ENCODE data around the gene DCLRE1B. TPM values are rescaled to one million over a fixed set of nuclear protein-coding genes. Genes with fewer than 3 reads are reported as not detected.

DCLRE1B gene
- total and polyA plus RNA-seq, 2 experiments from 2014 or later, result 4.6 to 6.0 TPM

DNA sequence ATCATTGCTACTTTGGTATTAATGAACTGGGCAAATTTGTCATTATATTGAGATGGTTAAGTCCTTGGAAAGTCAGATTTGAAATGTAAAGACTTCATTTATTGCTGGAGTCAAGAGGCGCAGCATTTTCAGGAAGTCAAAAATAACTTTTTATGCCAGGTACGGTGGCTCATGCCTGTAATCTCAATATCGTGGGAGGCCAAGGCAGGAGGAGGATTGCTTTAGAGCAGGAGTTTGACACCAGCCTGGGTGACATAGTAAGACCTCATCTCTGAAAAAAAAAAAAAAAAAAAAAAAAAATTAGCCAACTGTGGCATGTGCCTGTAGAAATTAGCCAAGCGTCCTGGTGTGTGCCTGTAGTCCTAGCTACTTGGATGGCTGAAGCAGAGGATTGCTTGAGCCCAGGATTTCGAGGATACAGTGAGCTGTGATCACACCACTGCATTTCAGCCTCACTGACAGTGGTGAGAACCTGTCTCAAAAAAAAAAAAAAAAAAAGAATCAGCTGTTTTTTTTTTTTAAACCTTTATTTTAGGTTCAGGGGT is 29.5 kb downstream of the DCLRE1B start:
- Histone ChIP-seq H3K27ac (no peak overlapping the region), H4K20me1 (ENCODE audit: insufficient read depth, poor library complexity, severe bottlenecking) (peaks cover 48% of the 10 kb centered on the region), H3K4me1 (ENCODE audit: insufficient read depth) (peaks cover 21% of the 10 kb centered on the region)

DNA sequence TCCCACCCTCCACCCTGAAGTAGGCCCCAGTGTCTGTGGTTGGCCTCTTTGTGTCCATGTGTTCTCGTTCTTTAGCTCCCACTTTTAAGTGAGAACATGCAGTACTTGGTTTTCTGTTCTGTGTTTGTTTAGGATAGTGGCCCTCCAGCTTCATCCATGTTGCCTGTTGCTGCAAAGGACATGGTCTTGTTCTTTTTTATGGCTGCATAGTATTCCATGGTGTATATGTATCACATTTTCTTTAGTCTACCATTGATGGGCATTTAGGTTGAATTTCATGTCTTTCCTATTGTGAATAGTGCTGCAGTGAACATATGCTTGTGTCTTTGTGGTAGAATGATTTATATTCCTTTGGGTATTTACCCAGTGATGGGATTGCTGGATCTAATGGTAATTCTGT is 30.1 kb downstream of the DCLRE1B start:
- H3K4me1 ChIP-seq (ENCODE audit: insufficient read depth), result peaks cover 21% of the 10 kb centered on the region
- DNase-seq (ENCODE audit: low spot score), result no peak
- WGBS (ENCODE audit: low lambda C conversion rate, missing lambda C conversion rate), result 100% methylated on average over 1 of the region's 1 CpG

More for the DNA sequence above, 29.5 kb downstream of the DCLRE1B start:
- H3K9me3 ChIP-seq (ENCODE audit: low read depth), result no peaks in the 10 kb centered on the region
- H2AFZ ChIP-seq, result no peak overlapping the region
- no peak overlapping the region for H3K4me2 ChIP-seq
- H3K4me3 ChIP-seq, result no peak overlapping the region
- WGBS (ENCODE audit: low lambda C conversion rate, missing lambda C conversion rate), result 92% methylated on average over 5 of the region's 5 CpGs
- H3K27me3 ChIP-seq, result no peaks in the 10 kb centered on the region
- H3K9me2 ChIP-seq (replicated peaks; ENCODE audit: insufficient read depth), result no peaks in the 10 kb centered on the region
- TF ChIP-seq EZH2 (IDR thresholded peaks at IDR 0.05; ENCODE audit: borderline replicate concordance) (no peak), CTCF (IDR thresholded peaks at IDR 0.05; ENCODE audit: poor library complexity) (no peak), EZH2phosphoT487 (IDR thresholded peaks at IDR 0.05; ENCODE audit: low read depth, severe bottlenecking, unreplicated experiment) (no peak)
- peaks cover 99% of the 10 kb centered on the region for H3K79me2 ChIP-seq
- no peaks in the 10 kb centered on the region for H3K36me3 ChIP-seq (replicated peaks; ENCODE audit: insufficient read depth, low read depth)
- no peak for DNase-seq (ENCODE audit: low spot score)

GRCh38 chr1:113935970-113936369 is 30.8 kb downstream of the DCLRE1B start:
- TF ChIP-seq EZH2 (IDR thresholded peaks at IDR 0.05; ENCODE audit: borderline replicate concordance), result no peak
- TF ChIP-seq EZH2phosphoT487 (IDR thresholded peaks at IDR 0.05; ENCODE audit: low read depth, severe bottlenecking, unreplicated experiment), result no peak
- no peak for TF ChIP-seq CTCF (IDR thresholded peaks at IDR 0.05; ENCODE audit: poor library complexity)
- Histone ChIP-seq H2AFZ (no peak overlapping the region), H3K4me3 (no peak overlapping the region), H4K20me1 (ENCODE audit: insufficient read depth, poor library complexity, severe bottlenecking) (peaks cover 51% of the 10 kb centered on the region), H3K27me3 (no peaks in the 10 kb centered on the region), H3K4me1 (ENCODE audit: insufficient read depth) (peaks cover 19% of the 10 kb centered on the region), H3K9me3 (ENCODE audit: low read depth) (no peaks in the 10 kb centered on the region), H3K9me2 (replicated peaks; ENCODE audit: insufficient read depth) (no peaks in the 10 kb centered on the region), H3K27ac (no peak overlapping the region), H3K4me2 (no peak overlapping the region), H3K36me3 (replicated peaks; ENCODE audit: insufficient read depth, low read depth) (no peaks in the 10 kb centered on the region), H3K79me2 (peaks cover 95% of the 10 kb centered on the region)
- DNase-seq (ENCODE audit: low spot score), result no peak
- WGBS (ENCODE audit: low lambda C conversion rate, missing lambda C conversion rate), result 58% methylated on average over 1 of the region's 1 CpG

More for the DNA sequence above, 30.1 kb downstream of the DCLRE1B start:
- Histone ChIP-seq H3K4me2 (no peak overlapping the region), H3K4me3 (no peak overlapping the region), H3K36me3 (replicated peaks; ENCODE audit: insufficient read depth, low read depth) (no peaks in the 10 kb centered on the region), H4K20me1 (ENCODE audit: insufficient read depth, poor library complexity, severe bottlenecking) (peaks cover 51% of the 10 kb centered on the region), H3K9me3 (ENCODE audit: low read depth) (no peaks in the 10 kb centered on the region), H3K27me3 (no peaks in the 10 kb centered on the region), H2AFZ (no peak overlapping the region), H3K9me2 (replicated peaks; ENCODE audit: insufficient read depth) (no peaks in the 10 kb centered on the region), H3K79me2 (peaks cover 98% of the 10 kb centered on the region), H3K27ac (no peak overlapping the region)
- TF ChIP-seq EZH2phosphoT487 (IDR thresholded peaks at IDR 0.05; ENCODE audit: low read depth, severe bottlenecking, unreplicated experiment), result no peak
- TF ChIP-seq EZH2 (IDR thresholded peaks at IDR 0.05; ENCODE audit: borderline replicate concordance), result no peak
- no peak for TF ChIP-seq CTCF (IDR thresholded peaks at IDR 0.05; ENCODE audit: poor library complexity)

All from hepatocyte (in vitro differentiated cells).